GM06990 (cell line): Measurements from ENCODE around the gene PGS1.

Experiments
- DNase-seq: peaks from one replicate; pipeline ENCODE4 v3.0.0-alpha.2; 2011; ENCODE audit not compliant: insufficient read length; ENCODE audit errors: extremely low read depth
- H3K27me3 ChIP-seq: replicated peaks from 2 replicates; pipeline ENCODE4 v1.6.0; 2011; ENCODE audit warnings: low read length; ENCODE audit not compliant: control insufficient read depth, insufficient read depth
- H3K36me3 ChIP-seq: 2 replicates; pipeline ENCODE4 v1.5.1; 2011; ENCODE audit warnings: low read length; ENCODE audit not compliant: control insufficient read depth, insufficient read depth
- H3K4me3 ChIP-seq: replicated peaks from 2 replicates; pipeline ENCODE4 v1.5.1; 2011; ENCODE audit warnings: low read depth, mild to moderate bottlenecking, control low read depth, low read length
- TF ChIP-seq, protein P1 (sequence below): IDR thresholded peaks from 2 replicates; pipeline ENCODE4 v1.5.1; 2011; ENCODE audit warnings: low read length, control low read depth, mild to moderate bottlenecking, inconsistent platforms; ENCODE audit not compliant: insufficient read depth, poor library complexity, severe bottlenecking

PGS1 gene

DNA sequence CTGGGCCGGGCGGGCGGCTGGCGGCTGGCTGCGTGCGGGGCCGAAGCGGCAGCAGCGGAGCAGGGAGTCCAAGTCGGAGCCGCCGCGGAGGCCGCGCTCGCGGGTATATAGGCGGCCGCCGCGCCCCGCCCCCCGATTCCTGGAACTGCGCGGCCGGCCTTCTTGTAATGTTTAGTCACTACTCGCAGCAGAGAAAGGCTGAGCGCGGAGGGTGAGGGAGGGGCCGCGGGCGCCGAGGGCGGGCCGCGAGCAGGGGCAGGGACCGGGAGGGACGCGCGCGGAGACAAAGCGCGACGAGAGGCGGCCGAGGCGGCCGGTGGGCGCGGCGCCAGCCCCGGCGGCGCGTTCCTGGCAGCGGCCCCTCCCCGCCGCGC lies 18.5 kb upstream of the PGS1 start, which contains the start of gene SOCS3:
Gene SOCS3 (minus strand): TSS at position 81 of the 374 bp plus-strand sequence. CDS start 982 bp downstream, outside the sequence.
- Histone ChIP-seq H3K36me3 (no peaks in the 10 kb centered on the region; the same call in 1 of the 2 replicates), H3K4me3 (peak within 1 kb of the TSS; percentile 73), H3K27me3 (no peaks in the 10 kb centered on the region; the same call in 1 of the 2 replicates)
- peak; percentile 90 for DNase-seq
- TF ChIP-seq, protein P1, sequence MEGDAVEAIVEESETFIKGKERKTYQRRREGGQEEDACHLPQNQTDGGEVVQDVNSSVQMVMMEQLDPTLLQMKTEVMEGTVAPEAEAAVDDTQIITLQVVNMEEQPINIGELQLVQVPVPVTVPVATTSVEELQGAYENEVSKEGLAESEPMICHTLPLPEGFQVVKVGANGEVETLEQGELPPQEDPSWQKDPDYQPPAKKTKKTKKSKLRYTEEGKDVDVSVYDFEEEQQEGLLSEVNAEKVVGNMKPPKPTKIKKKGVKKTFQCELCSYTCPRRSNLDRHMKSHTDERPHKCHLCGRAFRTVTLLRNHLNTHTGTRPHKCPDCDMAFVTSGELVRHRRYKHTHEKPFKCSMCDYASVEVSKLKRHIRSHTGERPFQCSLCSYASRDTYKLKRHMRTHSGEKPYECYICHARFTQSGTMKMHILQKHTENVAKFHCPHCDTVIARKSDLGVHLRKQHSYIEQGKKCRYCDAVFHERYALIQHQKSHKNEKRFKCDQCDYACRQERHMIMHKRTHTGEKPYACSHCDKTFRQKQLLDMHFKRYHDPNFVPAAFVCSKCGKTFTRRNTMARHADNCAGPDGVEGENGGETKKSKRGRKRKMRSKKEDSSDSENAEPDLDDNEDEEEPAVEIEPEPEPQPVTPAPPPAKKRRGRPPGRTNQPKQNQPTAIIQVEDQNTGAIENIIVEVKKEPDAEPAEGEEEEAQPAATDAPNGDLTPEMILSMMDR: no peak

DNA sequence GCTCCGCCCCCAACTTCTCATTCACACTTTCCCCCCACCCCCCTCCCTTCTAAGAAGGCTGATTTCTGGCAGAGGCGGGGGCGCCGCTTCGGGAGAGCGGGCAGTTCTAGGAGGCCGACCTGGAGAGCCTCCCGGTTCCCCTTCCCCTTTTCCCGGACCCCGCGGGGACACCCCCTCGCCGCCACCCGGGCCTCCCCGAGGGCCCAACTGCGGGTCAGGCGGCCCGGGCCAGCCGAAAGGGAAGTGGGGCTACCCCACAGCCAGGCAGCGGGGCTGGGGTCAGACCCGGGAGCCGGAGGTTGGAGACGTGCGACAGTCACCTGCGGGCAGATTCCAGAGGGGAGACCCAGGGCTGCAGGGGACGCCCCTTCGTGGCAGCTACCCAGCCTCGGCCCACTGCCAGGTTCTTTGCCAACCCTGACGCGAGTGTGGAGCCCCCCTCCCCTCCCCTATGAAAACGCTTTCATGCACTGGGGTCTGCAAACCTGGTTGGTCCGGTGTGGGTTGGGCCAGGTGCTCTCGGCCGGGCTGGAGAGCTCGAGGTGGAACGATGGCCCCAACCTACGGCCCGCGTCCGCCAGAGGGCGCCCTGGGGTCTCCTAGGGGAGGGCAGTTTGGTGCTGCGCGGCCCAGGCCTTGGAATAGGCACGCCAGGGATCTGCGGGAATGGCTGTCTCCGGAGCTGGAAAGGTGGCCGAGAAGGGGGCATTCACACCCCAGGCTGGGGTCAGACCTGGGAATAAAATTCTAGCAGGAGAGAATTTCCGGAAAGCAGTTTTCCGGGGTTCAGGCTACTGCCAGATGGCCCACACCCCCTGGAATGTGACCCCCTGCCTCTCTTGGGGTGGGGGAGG lies 17.9 kb upstream of the PGS1 start:
- DNase-seq: peak; percentile 84

DNA sequence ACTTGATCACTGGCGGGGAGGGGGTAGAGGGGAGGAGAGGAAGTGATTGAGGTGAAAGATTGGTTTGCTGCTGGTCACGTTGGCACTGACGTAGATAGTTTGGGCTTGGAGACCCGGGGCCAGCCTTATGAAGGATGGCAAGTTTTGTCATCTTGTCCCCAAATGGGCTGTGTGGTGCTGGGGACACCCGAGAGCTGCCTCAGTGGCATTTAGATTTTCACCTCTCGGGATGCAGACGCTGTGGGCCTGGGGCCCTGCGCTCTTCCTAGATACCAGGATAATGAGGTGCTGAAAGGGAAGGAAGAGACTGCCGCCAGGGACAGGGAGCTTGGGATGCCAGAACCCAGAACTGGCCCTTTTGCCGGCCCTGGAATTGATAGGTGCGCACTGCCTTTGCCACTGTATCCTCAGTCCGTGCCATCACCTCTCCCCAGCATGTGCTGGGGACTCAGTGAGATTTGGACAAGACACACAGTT lies 17.2 kb upstream of the PGS1 start:
- TF ChIP-seq, protein P1: no peak
- Histone ChIP-seq H3K27me3 (no peaks in the 10 kb centered on the region; the same call in 1 of the 2 replicates), H3K36me3 (no peaks in the 10 kb centered on the region; the same call in 1 of the 2 replicates), H3K4me3 (no peak overlapping the region)
- no peak for DNase-seq

More for the DNA sequence above, 17.9 kb upstream of the PGS1 start:
- Histone ChIP-seq H3K27me3 (no peaks in the 10 kb centered on the region; the same call in 1 of the 2 replicates), H3K36me3 (no peaks in the 10 kb centered on the region; the same call in 1 of the 2 replicates), H3K4me3 (peak overlapping the region; percentile 73)
- TF ChIP-seq, protein P1: peak; percentile 95

DNA sequence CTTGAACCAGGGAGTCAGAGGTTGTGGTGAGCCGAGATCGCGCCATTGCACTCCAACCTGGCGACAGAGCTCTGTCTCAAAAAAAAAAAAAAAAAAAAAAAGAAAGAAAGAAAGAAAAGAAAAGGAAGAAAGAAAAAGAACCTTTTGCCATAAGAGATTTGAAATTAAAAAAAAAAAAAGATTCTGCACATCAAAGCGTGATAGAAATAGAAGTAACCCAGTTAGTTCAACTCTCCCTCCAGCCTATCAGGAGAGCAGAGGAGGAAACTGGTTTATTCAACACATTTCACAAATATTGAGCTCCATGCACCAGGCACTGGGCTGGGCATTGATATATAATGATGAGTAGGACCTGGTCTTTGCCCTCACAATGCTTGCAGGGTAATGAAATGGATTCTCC lies 16.2 kb upstream of the PGS1 start:
- no peak for DNase-seq
- TF ChIP-seq, protein P1: no peak
- no peak overlapping the region for H3K4me3 ChIP-seq
- no peaks in the 10 kb centered on the region; the same call in 1 of the 2 replicates for H3K27me3 ChIP-seq
- H3K36me3 ChIP-seq: no peaks in the 10 kb centered on the region; the same call in 1 of the 2 replicates

DNA sequence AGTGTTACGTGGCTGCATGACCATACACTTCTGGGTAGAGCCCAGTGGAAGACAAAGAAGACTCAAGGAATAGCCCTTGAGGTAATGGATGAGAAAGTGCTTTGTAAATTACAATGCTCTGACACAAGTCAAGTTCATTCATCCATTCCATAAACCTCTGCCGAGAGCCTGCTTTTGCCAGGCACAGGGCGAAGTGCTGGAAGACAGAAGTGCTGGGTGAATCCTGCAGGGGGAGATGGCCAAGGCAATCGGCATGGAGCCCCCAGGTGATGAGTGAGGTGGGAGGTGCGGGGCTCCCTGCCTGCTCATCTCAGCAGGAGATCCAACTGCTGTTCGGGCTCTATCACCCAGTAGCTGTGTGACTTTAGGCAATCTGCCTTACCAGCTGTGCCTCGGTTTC lies 15.8 kb upstream of the PGS1 start:
- H3K27me3 ChIP-seq: no peaks in the 10 kb centered on the region; the same call in 1 of the 2 replicates
- DNase-seq: no peak
- TF ChIP-seq, protein P1: no peak
- H3K4me3 ChIP-seq: no peak overlapping the region
- H3K36me3 ChIP-seq: no peaks in the 10 kb centered on the region
